Kidney (tissue), 14 donors: ENCODE results near the gene TMEM238L. TPM values are rescaled to one million over a fixed set of nuclear protein-coding genes. Genes with fewer than 3 reads are reported as not detected.

Experiments used
- DNase-seq, 5 donors: peaks; one replicate each; pipeline ENCODE4 v3.0.0-alpha.2; 2013 to 2020
- FAIRE-seq: peaks from 2 replicates; lab custom pipeline; 2012; peaks lifted over from hg19 to GRCh38; lab: Jason Lieb, UNC
- H3K27ac ChIP-seq, 2 donors: one replicate each; pipeline ENCODE4 v1.7.0; 2013; ENCODE audit warnings: low read depth in 2 of 2, low read length in 2 of 2, inconsistent platforms in 1 of 2
- H3K27me3 ChIP-seq: one replicate; pipeline ENCODE4 v1.7.1; 2013; ENCODE audit warnings: low read length, inconsistent platforms; ENCODE audit not compliant: control insufficient read depth, insufficient read depth
- H3K36me3 ChIP-seq, 3 donors: one replicate each; pipeline versions ENCODE4 v1.7.0 to v1.7.1; 2013; ENCODE audit warnings: low read length in 3 of 3, control low read depth in 1 of 3, inconsistent platforms in 1 of 3; ENCODE audit not compliant: insufficient read depth in 3 of 3, control insufficient read depth in 2 of 3
- H3K4me1 ChIP-seq, 3 donors: one replicate each; pipeline versions ENCODE4 v1.7.0 to v1.7.1; 2013; ENCODE audit warnings: low read length in 3 of 3, inconsistent platforms in 1 of 3, low read depth in 1 of 3; ENCODE audit not compliant: control insufficient read depth in 2 of 3, insufficient read depth in 2 of 3
- H3K4me3 ChIP-seq, 3 donors: one replicate each; pipeline versions ENCODE4 v1.7.0 to v1.8.1; 2013; ENCODE audit warnings: low read length in 3 of 3, control low read depth in 1 of 3, inconsistent platforms in 1 of 3
- H3K9ac ChIP-seq, 3 donors: one replicate each; pipeline versions ENCODE4 v1.7.0 to v1.7.1; 2013; ENCODE audit warnings: low read length in 3 of 3, control low read depth in 1 of 3, inconsistent platforms in 1 of 3
- H3K9me3 ChIP-seq, 3 donors: one replicate each; pipeline versions ENCODE4 v1.7.0 to v1.7.1; 2013; ENCODE audit warnings: low read length in 3 of 3, control low read depth in 1 of 3, inconsistent platforms in 1 of 3; ENCODE audit not compliant: control insufficient read depth in 2 of 3, insufficient read depth in 1 of 3
- CTCF ChIP-seq: IDR thresholded peaks from 3 replicates; pipeline ENCODE4 v1.5.1; 2012; ENCODE audit warnings: mild to moderate bottlenecking, moderate library complexity, borderline replicate concordance; ENCODE audit not compliant: insufficient read depth; ENCODE audit errors: extremely low read depth
- intact Hi-C: fragments of 100-400 bp; cut with DNase I; formaldehyde crosslinking; loops from one replicate; pipeline ENCODE4 v1.11.1; 2022
- polyA plus RNA-seq: library from polyadenylated mRNA; stranded (reverse); fragments of 350-450 nt; fragmentation: Illumina TruSeq; extraction: RNeasy Lipid Tissue Mini Kit (QIAGEN cat#74804); gene quantifications from one replicate; pipeline ENCODE4 v1.2.3, GENCODE V29; 2014; ENCODE audit warnings: low read depth, low replicate concordance; ENCODE audit not compliant: insufficient read depth
- total RNA-seq: library from RNA; stranded (reverse); fragmentation: NEBNext Ultra II Directional; extraction: Animal tissue kit (Norgen Biotek cat#: 25700); gene quantifications from one replicate; pipeline ENCODE4 v1.2.1, GENCODE V29; 2021
- donor health status: control.
- donor health status: control.
- donor health status: control.
- donor health status: control.
- donor health status: control.
- donor health status: DM: yes; HTN: yes; CAD: no.
- donor health status: Normal renal cell carcinoma (clear cell type).

The TMEM238L gene
- total and polyA plus RNA-seq, 2 donors from 2014 or later: 0.47 to 3.2 TPM

DNA sequence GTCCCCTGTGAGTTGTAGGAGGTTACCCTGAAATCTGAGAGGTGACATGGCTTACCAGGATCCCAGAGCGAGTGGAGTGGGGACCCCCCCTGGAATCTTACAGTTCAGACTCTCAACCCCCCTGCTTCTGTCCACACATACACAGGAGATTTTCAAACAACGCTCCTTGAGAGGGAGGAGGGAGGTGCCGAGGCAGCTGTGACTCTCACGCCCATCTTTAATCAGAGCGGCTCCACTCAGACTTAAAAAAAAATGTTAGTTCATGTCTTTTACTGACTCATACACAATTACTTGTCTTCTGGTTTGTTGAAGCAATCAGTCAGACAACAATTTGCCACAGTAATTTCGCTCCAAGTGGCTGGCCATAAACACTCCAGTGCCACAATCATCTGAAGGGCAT, 58.7 kb downstream of the TMEM238L start:
- FAIRE-seq (no peak), DNase-seq (no peak)
- H3K4me3 ChIP-seq: no peak overlapping the region
- no peaks in the 10 kb centered on the region for H3K27me3 ChIP-seq
- no peaks in the 10 kb centered on the region for H3K36me3 ChIP-seq
- H3K9ac ChIP-seq: no peak overlapping the region
- no peak for TF ChIP-seq CTCF
- H3K27ac ChIP-seq: no peak overlapping the region
- intact Hi-C loops: loop anchor here (10.0 kb wide), 1 partner anchor 90 kb away; the partner anchor contains the start of gene PIRT
- H3K4me1 ChIP-seq: no peaks in the 10 kb centered on the region
- no peaks in the 10 kb centered on the region for H3K9me3 ChIP-seq

Other genes with a start within 250 kb of the TMEM238L start
- gene MYH3, start 146.8 kb downstream of the TMEM238L start, total RNA-seq: 2.9 TPM
- gene MYH3, start 146.8 kb downstream of the TMEM238L start, polyA plus RNA-seq: 2.5 TPM
- 27.0 TPM for gene SCO1, start 106.6 kb downstream of the TMEM238L start, total RNA-seq
- gene SCO1, start 106.6 kb downstream of the TMEM238L start, polyA plus RNA-seq: 34.9 TPM
- 9.2 TPM for gene ADPRM, start 106.5 kb downstream of the TMEM238L start, total RNA-seq
- 9.6 TPM for gene ADPRM, start 106.5 kb downstream of the TMEM238L start, polyA plus RNA-seq
- 13.3 TPM for gene TMEM220, start 74.1 kb downstream of the TMEM238L start, total RNA-seq
- gene TMEM220, start 74.1 kb downstream of the TMEM238L start, polyA plus RNA-seq: 16.4 TPM
- gene PIRT, start 34.0 kb upstream of the TMEM238L start, total RNA-seq: not detected
- gene PIRT, start 34.0 kb upstream of the TMEM238L start, polyA plus RNA-seq: not detected